Type B pancreatic cell (in vitro differentiated cells): ENCODE results near the gene PWWP2B. TPM values are rescaled to one million over a fixed set of nuclear protein-coding genes. Genes with fewer than 3 reads are reported as not detected.

ENCODE experiments used
- DNase-seq: peaks from one replicate; pipeline ENCODE4 v3.0.0; 2021; ENCODE audit warnings: mixed read lengths; ENCODE audit not compliant: unreplicated experiment; ENCODE audit errors: extremely low spot score
- H3K27ac Mint-ChIP-seq: 2 replicates; pipeline ENCODE4 v1.8.0; 2021; ENCODE audit warnings: mild to moderate bottlenecking, mixed read lengths
- H3K27me3 Mint-ChIP-seq: 2 replicates; pipeline ENCODE4 v1.8.0; 2021; ENCODE audit warnings: mixed read lengths
- H3K36me3 Mint-ChIP-seq: 2 replicates; pipeline ENCODE4 v1.8.0; 2021; ENCODE audit warnings: mixed read lengths
- H3K4me1 Mint-ChIP-seq: one replicate; pipeline ENCODE4 v1.8.0; 2021; ENCODE audit warnings: mixed read lengths; ENCODE audit not compliant: unreplicated experiment
- H3K4me3 Mint-ChIP-seq: 2 replicates; pipeline ENCODE4 v1.8.0; 2021; ENCODE audit warnings: mild to moderate bottlenecking, mixed read lengths
- H3K9me3 Mint-ChIP-seq: 2 replicates; pipeline ENCODE4 v1.8.0; 2021; ENCODE audit warnings: mixed read lengths
- CTCF ChIP-seq: fragments of 200-600 bp; sonication (generic); conservative IDR thresholded peaks from 2 replicates; pipeline ENCODE4 v1.5.0; 2021; ENCODE audit warnings: antibody characterized with exemption, mild to moderate bottlenecking
- long read RNA-seq: library from polyadenylated mRNA; unstranded; transcript quantifications from one replicate; pipeline ENCODE4 v2.0.0, GENCODE V29; 2020
- total RNA-seq: library from RNA; stranded (reverse); gene quantifications from 2 replicates; pipeline ENCODE4 v1.2.1, GENCODE V29; 2021; ENCODE audit warnings: low replicate concordance

Gene PWWP2B
- 22.6 and 41.4 TPM in 2 replicates for total RNA-seq
- long read RNA-seq, partial matches to known transcripts: 0 of 5 reads
- long read RNA-seq, other reads (novel, unspliced or antisense): 5 of 5 reads

DNA sequence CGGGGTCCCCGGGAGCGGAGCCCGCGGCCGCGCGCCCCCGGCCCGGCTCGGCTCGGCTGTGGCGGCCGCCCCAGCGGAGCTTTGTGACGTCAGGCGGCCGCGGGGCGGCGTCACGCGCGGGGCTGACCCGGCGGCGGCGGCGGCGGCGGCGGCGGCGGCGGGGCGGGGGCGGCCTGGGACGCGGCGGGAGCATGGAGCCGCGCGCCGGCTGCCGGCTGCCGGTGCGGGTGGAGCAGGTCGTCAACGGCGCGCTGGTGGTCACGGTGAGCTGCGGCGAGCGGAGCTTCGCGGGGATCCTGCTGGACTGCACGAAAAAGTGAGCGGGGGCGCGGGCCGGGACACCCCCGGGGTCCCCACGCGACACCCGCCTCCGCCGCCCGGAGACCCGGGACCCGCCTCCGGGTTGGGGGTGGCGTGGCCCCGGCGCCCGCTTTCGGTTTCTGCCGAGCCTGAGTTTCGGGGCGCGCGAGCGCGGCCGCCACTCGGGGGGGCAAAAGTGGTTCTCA is at the start of gene PWWP2B:
PWWP2B (plus strand) TSS at position 165 of the 506 bp plus-strand sequence; CDS start at position 192, 27 bp downstream.
- Mint-ChIP-seq H3K4me1 (peaks cover 7% of the 10 kb centered on the region), H3K27ac (peak within 1 kb of the TSS; percentile 93), H3K9me3 (peaks cover 5% of the 10 kb centered on the region), H3K36me3 (no peaks in the 10 kb centered on the region), H3K4me3 (peak within 1 kb of the TSS; percentile 94), H3K27me3 (no peaks in the 10 kb centered on the region)
- TF ChIP-seq CTCF: no peak
- DNase-seq: no peak

- Mint-ChIP-seq H3K27me3 (no peaks in the 10 kb centered on the region), H3K36me3 (peaks cover 12% of the 10 kb centered on the region), H3K4me1 (no peaks in the 10 kb centered on the region), H3K9me3 (no peaks in the 10 kb centered on the region), H3K4me3 (no peak overlapping the region), H3K27ac (no peak overlapping the region)
- no peak for TF ChIP-seq CTCF
- no peak for DNase-seq
These were observed 49.6 kb upstream of the PWWP2B start for GRCh38 chr10:132347211-132347930.

GRCh38 chr10:132347931-132348267 is 49.1 kb upstream of the PWWP2B start:
- H3K27ac Mint-ChIP-seq: no peak overlapping the region

GRCh38 chr10:132349766-132350165 is 47.2 kb upstream of the PWWP2B start:
- TF ChIP-seq CTCF: no peak
- no peak overlapping the region for H3K4me3 Mint-ChIP-seq
- H3K27me3 Mint-ChIP-seq: no peaks in the 10 kb centered on the region
- no peak for DNase-seq
- H3K36me3 Mint-ChIP-seq: no peaks in the 10 kb centered on the region
- H3K4me1 Mint-ChIP-seq: no peaks in the 10 kb centered on the region
- H3K27ac Mint-ChIP-seq: no peak overlapping the region
- no peaks in the 10 kb centered on the region for H3K9me3 Mint-ChIP-seq

More at GRCh38 chr10:132347931-132348267, 49.1 kb upstream of the PWWP2B start:
- Mint-ChIP-seq H3K9me3 (no peaks in the 10 kb centered on the region), H3K4me1 (no peaks in the 10 kb centered on the region), H3K27me3 (no peaks in the 10 kb centered on the region), H3K36me3 (peaks cover 9% of the 10 kb centered on the region), H3K4me3 (no peak overlapping the region)
- TF ChIP-seq CTCF: no peak
- DNase-seq: no peak

GRCh38 chr10:132350391-132350790 is 46.6 kb upstream of the PWWP2B start:
- no peak for DNase-seq
- H3K27me3 Mint-ChIP-seq: no peaks in the 10 kb centered on the region
- TF ChIP-seq CTCF: no peak
- H3K36me3 Mint-ChIP-seq: no peaks in the 10 kb centered on the region
- H3K4me3 Mint-ChIP-seq: no peak overlapping the region
- H3K27ac Mint-ChIP-seq: no peak overlapping the region
- no peaks in the 10 kb centered on the region for H3K9me3 Mint-ChIP-seq
- no peaks in the 10 kb centered on the region for H3K4me1 Mint-ChIP-seq
